HCT116 (cell line): ENCODE results near the gene FBXL16.

Source experiments
- EZH2 ChIP-seq: fragments of 200-600 bp; sonication (generic); IDR thresholded peaks from 2 replicates; pipeline ENCODE4 v1.6.1; 2017; ENCODE audit warnings: antibody characterized with exemption, mixed run types
- EZH2phosphoT487 ChIP-seq: fragments of 200-600 bp; IDR thresholded peaks from 2 replicates; pipeline ENCODE4 v1.6.1; 2018; ENCODE audit warnings: antibody characterized with exemption, borderline replicate concordance
- POLR2A ChIP-seq: IDR thresholded peaks from 2 replicates; pipeline ENCODE4 v1.7.0; 2011; ENCODE audit warnings: borderline replicate concordance; ENCODE audit not compliant: insufficient read depth, insufficient read length; ENCODE audit errors: extremely low read depth
- TF ChIP-seq, protein P1 (sequence below), 3 experiments: fragments of 200-600 bp in 1 of 3; sonication (generic) in 1 of 3; IDR thresholded peaks in 2 of 3; conservative IDR thresholded peaks in 1 of 3; 2 replicates each; pipeline ENCODE4 v1.5.1; 2012 to 2017; ENCODE audit warnings: low read depth in 2 of 3, low read length in 2 of 3, antibody characterized with exemption in 1 of 3, borderline replicate concordance in 1 of 3, control low read depth in 1 of 3, mild to moderate bottlenecking in 1 of 3, mixed read lengths in 1 of 3, mixed run types in 1 of 3, moderate library complexity in 1 of 3; ENCODE audit not compliant: insufficient read depth in 1 of 3

DNA sequence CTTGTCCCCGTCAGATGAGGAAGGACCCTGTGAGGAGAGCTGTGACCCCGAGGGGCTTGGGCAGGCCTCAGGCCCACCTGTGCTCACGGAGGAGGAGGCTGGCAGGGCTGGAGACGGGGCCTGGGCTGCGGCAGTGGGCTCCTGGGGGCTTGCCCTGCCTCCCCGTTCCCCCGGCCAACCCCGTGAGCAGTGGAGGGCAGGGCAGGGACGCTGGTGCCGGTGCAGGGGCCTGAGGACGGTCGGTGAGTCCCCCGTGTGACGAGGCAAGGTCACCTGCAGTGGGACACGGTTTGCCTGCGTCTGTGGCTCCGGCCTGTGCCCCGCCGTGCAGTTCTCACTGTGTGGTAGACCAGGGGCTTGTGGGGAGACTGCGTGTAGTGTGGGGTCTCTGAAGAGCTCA is 46.0 kb downstream of the FBXL16 start:
- TF ChIP-seq, protein P1, sequence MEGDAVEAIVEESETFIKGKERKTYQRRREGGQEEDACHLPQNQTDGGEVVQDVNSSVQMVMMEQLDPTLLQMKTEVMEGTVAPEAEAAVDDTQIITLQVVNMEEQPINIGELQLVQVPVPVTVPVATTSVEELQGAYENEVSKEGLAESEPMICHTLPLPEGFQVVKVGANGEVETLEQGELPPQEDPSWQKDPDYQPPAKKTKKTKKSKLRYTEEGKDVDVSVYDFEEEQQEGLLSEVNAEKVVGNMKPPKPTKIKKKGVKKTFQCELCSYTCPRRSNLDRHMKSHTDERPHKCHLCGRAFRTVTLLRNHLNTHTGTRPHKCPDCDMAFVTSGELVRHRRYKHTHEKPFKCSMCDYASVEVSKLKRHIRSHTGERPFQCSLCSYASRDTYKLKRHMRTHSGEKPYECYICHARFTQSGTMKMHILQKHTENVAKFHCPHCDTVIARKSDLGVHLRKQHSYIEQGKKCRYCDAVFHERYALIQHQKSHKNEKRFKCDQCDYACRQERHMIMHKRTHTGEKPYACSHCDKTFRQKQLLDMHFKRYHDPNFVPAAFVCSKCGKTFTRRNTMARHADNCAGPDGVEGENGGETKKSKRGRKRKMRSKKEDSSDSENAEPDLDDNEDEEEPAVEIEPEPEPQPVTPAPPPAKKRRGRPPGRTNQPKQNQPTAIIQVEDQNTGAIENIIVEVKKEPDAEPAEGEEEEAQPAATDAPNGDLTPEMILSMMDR (IDR thresholded peaks at IDR 0.05 in 2 of 3, conservative IDR thresholded peaks at IDR 0.05 in 1 of 3; ENCODE audit: borderline replicate concordance in 1 of 3, insufficient read depth in 1 of 3, low read depth in 2 of 3, low read length in 2 of 3), result no peak
- TF ChIP-seq EZH2 (no peak), EZH2phosphoT487 (no peak), POLR2A (no peak)
